Measurements from ENCODE around the gene PTPRU. TPM values are rescaled to one million over a fixed set of nuclear protein-coding genes. Genes with fewer than 3 reads are reported as not detected.
A peak's percentile ranks its signal among the peaks of the same experiment; 100 is the strongest.

The PTPRU gene
- total RNA-seq, 1 donor from 2014 or later = 19.5 TPM

DNA sequence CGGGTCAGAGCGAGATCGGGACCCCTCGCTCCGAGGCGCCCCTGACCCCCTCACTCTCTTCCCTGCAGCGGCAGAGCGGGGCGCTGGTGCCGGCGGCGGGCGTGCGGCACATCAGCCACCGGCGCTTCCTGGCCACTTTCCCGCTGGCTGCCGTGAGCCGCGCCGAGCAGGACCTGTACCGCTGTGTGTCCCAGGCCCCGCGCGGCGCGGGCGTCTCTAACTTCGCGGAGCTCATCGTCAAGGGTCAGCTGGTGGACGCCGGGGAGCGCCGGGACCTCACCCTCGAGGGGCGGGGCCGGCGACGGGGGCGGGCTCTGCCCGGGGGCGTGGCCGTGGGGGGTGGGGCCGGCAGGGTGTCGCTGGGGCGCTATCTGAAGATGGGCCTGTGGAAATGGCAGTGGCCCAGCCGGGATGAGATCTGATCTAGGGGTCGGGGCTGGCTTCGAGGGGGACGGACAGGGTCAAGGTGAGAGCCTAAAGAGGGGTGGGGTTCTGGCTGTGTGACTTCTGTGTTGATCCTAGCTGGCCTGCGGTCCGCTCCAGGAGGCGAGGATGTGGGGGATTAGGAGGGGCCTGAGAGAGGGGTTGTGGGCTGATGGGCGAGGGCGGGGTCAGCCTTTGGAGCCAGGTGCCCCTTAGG, 23.6 kb downstream of the PTPRU start:
- ATAC-seq (peak; percentile 76), DNase-seq (ENCODE audit: low spot score) (peak; percentile 75)

GRCh38 chr1:29260531-29260930, 24.2 kb downstream of the PTPRU start:
- no peak for DNase-seq (ENCODE audit: low spot score)
- no peak for ATAC-seq

GRCh38 chr1:29264773-29265389, 28.6 kb downstream of the PTPRU start:
- no peak for ATAC-seq

GRCh38 chr1:29266912-29267311, 30.6 kb downstream of the PTPRU start:
- ATAC-seq (no peak), DNase-seq (ENCODE audit: low spot score) (no peak)

More at GRCh38 chr1:29264773-29265389, 28.6 kb downstream of the PTPRU start:
- DNase-seq (ENCODE audit: low spot score) = no peak

DNA sequence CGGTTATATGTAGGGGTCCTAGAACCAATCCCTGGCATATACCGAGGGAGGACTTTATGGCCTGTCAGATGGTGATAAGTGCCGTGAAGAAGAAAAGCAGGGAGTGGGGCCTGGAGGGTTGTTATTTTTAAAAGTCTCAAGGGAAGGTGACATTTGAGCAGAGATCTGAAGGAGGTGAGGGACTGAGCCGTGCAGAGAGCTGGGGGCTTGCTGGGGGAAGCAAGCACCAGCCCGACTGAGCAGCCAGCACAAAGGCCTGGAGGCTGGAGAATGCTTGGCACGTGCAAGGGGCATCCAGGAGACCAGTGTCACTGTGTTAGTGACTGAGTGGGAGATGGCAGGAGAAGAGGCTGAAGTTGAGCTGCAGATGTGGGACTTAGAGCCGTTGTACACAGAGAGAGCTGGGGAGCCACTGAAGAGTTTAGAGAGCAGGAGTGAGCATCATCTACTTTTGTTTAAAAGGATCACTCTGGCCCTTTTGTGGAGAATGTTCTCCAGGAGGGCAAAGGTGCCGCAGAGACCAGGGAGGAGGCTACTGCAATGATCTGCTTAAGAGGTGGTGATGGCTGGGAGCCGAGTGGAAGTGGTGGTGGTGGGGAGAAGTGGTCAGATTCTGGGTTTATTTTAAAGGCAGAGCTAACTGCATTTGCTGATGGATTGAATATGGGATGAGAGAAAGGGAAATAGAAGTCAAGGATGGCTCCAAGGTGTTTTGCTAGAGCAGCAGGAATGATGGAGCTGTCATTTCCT, 31.2 kb downstream of the PTPRU start:
- ATAC-seq = no peak
- DNase-seq (ENCODE audit: low spot score) = no peak

GRCh38 chr1:29269382-29269781, 33.1 kb downstream of the PTPRU start:
- no peak for DNase-seq (ENCODE audit: low spot score)

DNA sequence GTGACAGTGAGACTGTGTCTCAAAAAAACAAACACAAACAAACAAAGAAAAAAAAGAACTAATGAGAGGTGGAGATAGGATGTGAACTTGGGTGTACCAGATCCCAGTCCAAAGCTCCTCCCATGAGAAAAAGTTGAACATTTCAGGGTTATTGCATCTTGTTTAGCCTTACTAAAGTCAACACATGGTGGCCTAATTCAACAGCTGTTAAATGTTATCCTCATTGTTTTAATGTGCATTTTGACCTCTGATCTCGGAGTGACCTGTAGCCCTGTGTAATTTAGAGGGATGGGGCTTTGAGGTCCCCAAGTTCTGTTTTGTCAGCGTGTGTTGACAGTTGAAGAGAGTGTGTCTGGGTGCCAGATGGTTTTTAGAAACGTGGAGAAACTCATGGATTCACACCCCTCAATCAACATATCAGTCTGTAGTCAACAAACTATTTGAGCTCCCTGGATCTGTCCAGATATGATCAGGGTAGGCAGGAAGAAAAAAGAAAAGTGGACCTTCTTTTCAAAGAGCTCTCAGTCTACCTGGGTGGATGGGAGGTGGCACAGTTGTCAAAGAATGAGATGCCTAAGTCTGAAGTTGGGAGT, 34.7 kb downstream of the PTPRU start:
- no peak for DNase-seq (ENCODE audit: low spot score)
- ATAC-seq = no peak

More at GRCh38 chr1:29269382-29269781, 33.1 kb downstream of the PTPRU start:
- no peak for ATAC-seq

DNA sequence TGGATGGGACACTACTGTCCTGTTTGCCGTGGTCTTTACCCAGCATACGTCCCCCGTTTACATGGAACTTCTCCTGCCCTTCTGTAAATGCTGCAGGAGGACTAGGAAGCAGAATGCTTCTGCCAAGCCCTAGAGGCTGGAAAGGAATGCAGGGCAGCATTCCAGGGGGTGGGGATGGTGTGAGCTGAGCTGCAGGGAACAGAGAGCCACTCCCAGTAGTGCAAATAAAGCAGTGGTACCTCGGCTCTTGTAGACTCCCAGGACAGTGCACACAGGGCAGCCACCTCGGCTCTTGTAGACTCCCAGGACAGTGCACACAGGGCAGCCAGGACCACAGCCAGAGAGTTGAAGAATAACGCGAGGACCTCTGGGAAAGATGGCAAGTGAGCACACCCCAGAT, 35.4 kb downstream of the PTPRU start:
- DNase-seq (ENCODE audit: low spot score) (peak; percentile 65), ATAC-seq (peak; percentile 93)

DNA sequence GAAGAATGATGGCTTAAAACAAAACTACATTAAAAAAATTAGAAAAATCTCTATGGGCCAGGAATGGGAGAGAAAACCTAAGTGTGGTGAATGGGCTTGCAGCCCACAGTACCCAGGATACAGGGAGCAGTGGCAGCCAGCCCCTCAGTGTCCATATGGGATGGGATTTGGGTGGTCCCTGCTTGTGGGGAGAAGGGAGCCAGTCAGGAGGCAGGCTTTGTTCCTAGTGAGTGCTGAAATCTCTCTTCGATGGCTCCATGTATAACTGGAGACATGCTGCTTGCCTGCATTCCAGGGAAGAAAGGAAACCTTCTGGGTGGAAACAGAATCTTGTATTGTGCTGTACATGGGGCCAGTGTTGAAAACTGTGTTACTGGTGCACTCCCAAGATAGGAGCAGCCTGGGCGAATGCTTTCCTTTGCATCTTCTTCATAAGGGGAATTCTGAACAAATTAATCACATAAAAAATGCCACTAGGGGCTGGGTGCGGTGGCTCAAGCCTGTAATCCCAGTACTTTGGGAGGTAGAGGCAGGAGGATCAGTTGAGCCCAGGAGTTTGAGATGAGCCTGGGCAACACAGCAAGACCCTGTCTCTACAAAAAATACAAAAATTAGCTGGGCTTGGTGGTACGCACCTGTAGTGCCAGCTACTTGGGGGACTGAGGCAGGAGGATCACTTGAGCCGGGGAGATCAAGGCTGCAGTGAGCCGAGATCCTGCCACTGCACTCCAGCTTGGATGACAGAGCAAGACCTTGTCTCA, 36.0 kb downstream of the PTPRU start:
- no peak for ATAC-seq
- no peak for DNase-seq (ENCODE audit: low spot score)

- no peak for DNase-seq (ENCODE audit: low spot score)
- ATAC-seq = no peak
Observed at GRCh38 chr1:29275435-29275834, 39.1 kb downstream of the PTPRU start.

GRCh38 chr1:29278124-29278523, 41.8 kb downstream of the PTPRU start:
- DNase-seq (ENCODE audit: low spot score) (no peak), ATAC-seq (no peak)

DNA sequence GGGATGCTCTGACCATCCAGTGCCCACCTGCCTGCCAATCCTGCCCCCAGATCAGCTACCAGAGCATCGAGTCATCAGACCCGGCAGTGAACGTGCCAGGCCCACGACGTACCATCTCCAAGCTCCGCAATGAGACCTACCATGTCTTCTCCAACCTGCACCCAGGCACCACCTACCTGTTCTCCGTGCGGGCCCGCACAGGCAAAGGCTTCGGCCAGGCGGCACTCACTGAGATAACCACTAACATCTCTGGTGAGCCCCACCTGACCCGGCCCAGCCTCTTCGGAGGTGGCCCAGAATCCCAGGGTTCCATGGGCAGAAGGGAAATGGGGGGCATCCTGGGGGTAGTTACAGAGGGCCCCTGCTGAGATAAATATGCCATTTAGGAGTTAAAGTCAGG, 43.1 kb downstream of the PTPRU start:
- ATAC-seq (no peak), DNase-seq (ENCODE audit: low spot score) (no peak)

- no peak for ATAC-seq
Observed at GRCh38 chr1:29279951-29280391, 43.6 kb downstream of the PTPRU start.

GRCh38 chr1:29280409-29281131, 44.2 kb downstream of the PTPRU start:
- DNase-seq (ENCODE audit: low spot score) = no peak
- ATAC-seq = no peak

More at GRCh38 chr1:29279951-29280391, 43.6 kb downstream of the PTPRU start:
- DNase-seq (ENCODE audit: low spot score) = no peak

- no peak for ATAC-seq
- DNase-seq (ENCODE audit: low spot score) = no peak
Observed at GRCh38 chr1:29281571-29281970, 45.2 kb downstream of the PTPRU start.

DNA sequence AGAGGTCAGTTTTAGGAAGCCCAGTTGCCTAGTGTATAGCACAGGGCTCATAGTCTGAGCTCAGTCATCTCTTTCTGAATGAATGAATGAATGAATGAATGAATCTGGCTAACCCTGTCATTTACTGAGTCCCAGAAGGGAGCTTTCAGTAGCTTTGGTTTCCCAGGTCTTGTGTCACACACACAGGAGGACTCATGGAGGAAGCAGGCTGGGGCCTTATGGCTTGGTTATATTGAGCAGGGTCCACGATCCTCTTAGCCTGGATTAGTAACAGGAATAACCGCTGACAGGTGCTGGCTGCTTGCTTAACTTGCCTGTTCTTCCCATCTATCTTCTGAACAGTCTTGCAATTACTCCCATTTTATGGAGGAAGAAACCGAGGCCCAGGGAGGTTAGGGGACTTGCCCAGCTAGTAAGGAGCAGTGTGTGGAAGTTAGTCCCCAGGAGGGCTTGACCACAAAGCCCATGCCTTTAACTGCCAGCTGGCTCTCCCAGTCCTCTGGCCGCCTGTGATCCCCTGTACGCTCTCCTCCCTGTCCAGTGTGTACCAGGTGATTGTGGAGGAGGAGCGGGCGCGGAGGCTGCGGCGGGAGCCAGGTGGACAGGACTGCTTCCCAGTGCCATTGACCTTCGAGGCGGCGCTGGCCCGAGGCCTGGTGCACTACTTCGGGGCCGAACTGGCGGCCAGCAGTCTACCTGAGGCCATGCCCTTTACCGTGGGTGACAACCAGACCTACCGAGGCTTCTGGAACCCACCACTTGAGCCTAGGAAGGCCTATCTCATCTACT, 46.0 kb downstream of the PTPRU start:
- DNase-seq (ENCODE audit: low spot score) (peak; percentile 67), ATAC-seq (peak; percentile 84)

- DNase-seq (ENCODE audit: low spot score) (peak; percentile 53), ATAC-seq (peak; percentile 73)
Observed at GRCh38 chr1:29282924-29283803, 46.8 kb downstream of the PTPRU start.

DNA sequence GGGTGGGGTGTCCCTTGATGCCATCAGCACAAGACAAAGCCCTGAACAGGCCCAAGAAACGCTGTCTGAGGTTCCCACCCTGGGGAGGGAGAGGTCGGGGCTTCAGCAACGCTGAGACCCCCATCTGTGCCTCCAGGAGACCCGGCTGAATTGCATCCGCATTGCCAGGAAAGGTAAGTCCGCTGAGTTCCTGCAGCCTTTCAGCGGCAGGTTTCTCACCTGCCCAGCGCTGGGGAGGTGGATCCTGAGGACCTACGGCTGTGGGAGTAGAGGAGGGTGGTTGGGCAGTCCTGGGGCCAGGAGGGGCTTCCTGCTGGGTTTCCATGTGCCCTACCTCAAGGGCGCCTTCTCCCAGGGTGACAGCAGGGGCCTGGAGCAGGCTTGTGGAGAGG, 47.5 kb downstream of the PTPRU start:
- DNase-seq (ENCODE audit: low spot score) (no peak), ATAC-seq (no peak)

All from left lobe of liver (tissue), 2 donors.